Neural progenitor cell (in vitro differentiated cells): ENCODE results near the gene TXK. TPM values are rescaled to one million over a fixed set of nuclear protein-coding genes. Genes with fewer than 3 reads are reported as not detected.

Source experiments
- DNase-seq: peaks from one replicate; pipeline ENCODE4 v3.0.0-alpha.2; 2016; ENCODE audit warnings: low spot score
- H2AFZ ChIP-seq: fragments of 200-600 bp; sonication (generic); replicated peaks from 2 replicates; pipeline ENCODE4 v1.6.1; 2016; ENCODE audit warnings: antibody characterized with exemption
- H3F3A ChIP-seq: fragments of 200-600 bp; sonication (generic); 2 replicates; pipeline ENCODE4 v1.6.1; 2016; ENCODE audit warnings: antibody characterized with exemption, low read depth
- H3K27ac ChIP-seq: fragments of 200-600 bp; sonication (generic); 2 replicates; pipeline ENCODE4 v1.5.1; 2016; ENCODE audit warnings: mild to moderate bottlenecking
- H3K27me3 ChIP-seq: fragments of 200-600 bp; sonication (generic); 2 replicates; pipeline ENCODE4 v1.6.1; 2016; ENCODE audit warnings: mild to moderate bottlenecking, moderate library complexity
- H3K36me3 ChIP-seq: fragments of 200-600 bp; sonication (generic); 2 replicates; pipeline ENCODE4 v1.5.1; 2016
- H3K4me1 ChIP-seq: fragments of 200-600 bp; sonication (generic); 2 replicates; pipeline ENCODE4 v1.6.1; 2016; ENCODE audit warnings: mixed run types
- H3K4me2 ChIP-seq: fragments of 200-600 bp; sonication (generic); 2 replicates; pipeline ENCODE4 v1.6.1; 2016
- H3K4me3 ChIP-seq: fragments of 200-600 bp; sonication (generic); 2 replicates; pipeline ENCODE4 v1.5.1; 2016
- H3K79me2 ChIP-seq: fragments of 200-600 bp; sonication (generic); 2 replicates; pipeline ENCODE4 v1.6.1; 2016; ENCODE audit warnings: low read depth
- H3K9ac ChIP-seq: fragments of 200-600 bp; sonication (generic); 2 replicates; pipeline ENCODE4 v1.6.1; 2016
- H3K9me3 ChIP-seq: fragments of 200-600 bp; sonication (generic); 2 replicates; pipeline ENCODE4 v1.5.1; 2016; ENCODE audit warnings: low read depth
- H4K20me1 ChIP-seq: fragments of 200-600 bp; sonication (generic); 2 replicates; pipeline ENCODE4 v1.6.1; 2016; ENCODE audit warnings: low read depth
- H3K27ac Mint-ChIP-seq: 3 replicates; pipeline ENCODE4 v1.8.0; 2021; ENCODE audit warnings: mixed read lengths
- H3K27me3 Mint-ChIP-seq: 2 replicates; pipeline ENCODE4 v1.8.0; 2022; ENCODE audit warnings: low read depth, mild to moderate bottlenecking, inconsistent platforms, moderate library complexity, mixed read lengths; ENCODE audit not compliant: insufficient read depth
- H3K36me3 Mint-ChIP-seq: 3 replicates; pipeline ENCODE4 v1.8.0; 2021; ENCODE audit warnings: mixed read lengths
- H3K4me1 Mint-ChIP-seq: 3 replicates; pipeline ENCODE4 v1.8.0; 2021; ENCODE audit warnings: mixed read lengths
- H3K4me3 Mint-ChIP-seq: 3 replicates; pipeline ENCODE4 v1.8.0; 2021; ENCODE audit warnings: mild to moderate bottlenecking, moderate library complexity, mixed read lengths
- H3K9me3 Mint-ChIP-seq: 3 replicates; pipeline ENCODE4 v1.8.0; 2020; ENCODE audit warnings: mixed read lengths
- CTCF ChIP-seq: fragments of 200-600 bp; sonication (generic); IDR thresholded peaks from 2 replicates; pipeline ENCODE4 v1.5.1; 2017; ENCODE audit warnings: antibody characterized with exemption, mild to moderate bottlenecking
- EZH2 ChIP-seq: fragments of 200-600 bp; sonication (generic); IDR thresholded peaks from 2 replicates; pipeline ENCODE4 v1.6.1; 2017; ENCODE audit warnings: antibody characterized with exemption, mild to moderate bottlenecking, moderate library complexity
- EZH2phosphoT487 ChIP-seq: fragments of 200-600 bp; sonication (generic); IDR thresholded peaks from 2 replicates; pipeline ENCODE4 v1.6.1; 2017; ENCODE audit warnings: antibody characterized with exemption
- total RNA-seq: library from RNA; depleted of rRNA; stranded (reverse); fragments of >200 nt; gene quantifications from 2 replicates; pipeline ENCODE4 v1.2.3, GENCODE V29; 2015; ENCODE audit warnings: low replicate concordance

The TXK gene
- total RNA-seq, 1 donor from 2014 or later: not detected

GRCh38 chr4:48127231-48127630, 6.8 kb downstream of the TXK start:
- H3K36me3 Mint-ChIP-seq: no peaks in the 10 kb centered on the region
- H3F3A ChIP-seq: peaks cover 9% of the 10 kb centered on the region
- peak overlapping the region; percentile 25 for H3K4me2 ChIP-seq
- no peaks in the 10 kb centered on the region for H3K27me3 ChIP-seq
- peaks cover 14% of the 10 kb centered on the region for H3K4me1 ChIP-seq
- H3K9me3 ChIP-seq: no peaks in the 10 kb centered on the region
- H3K4me1 Mint-ChIP-seq: peaks cover 7% of the 10 kb centered on the region
- H3K27ac ChIP-seq: no peak overlapping the region
- peaks cover 3% of the 10 kb centered on the region for H3K27me3 Mint-ChIP-seq
- H3K27ac Mint-ChIP-seq: no peak overlapping the region
- H4K20me1 ChIP-seq: no peaks in the 10 kb centered on the region
- H2AFZ ChIP-seq: no peak overlapping the region
- H3K4me3 ChIP-seq: no peak overlapping the region
- TF ChIP-seq EZH2 (no peak), CTCF (no peak), EZH2phosphoT487 (no peak)
- H3K36me3 ChIP-seq: no peaks in the 10 kb centered on the region
- H3K4me3 Mint-ChIP-seq: no peak overlapping the region
- no peak overlapping the region for H3K9ac ChIP-seq
- DNase-seq: peak; percentile 29
- no peaks in the 10 kb centered on the region for H3K79me2 ChIP-seq
- H3K9me3 Mint-ChIP-seq: no peaks in the 10 kb centered on the region

GRCh38 chr4:48126621-48127020, 7.4 kb downstream of the TXK start:
- Mint-ChIP-seq H3K36me3 (no peaks in the 10 kb centered on the region), H3K4me1 (peaks cover 7% of the 10 kb centered on the region), H3K4me3 (no peak overlapping the region), H3K9me3 (no peaks in the 10 kb centered on the region), H3K27me3 (peaks cover 3% of the 10 kb centered on the region), H3K27ac (no peak overlapping the region)
- Histone ChIP-seq H3K4me2 (no peak overlapping the region), H3K79me2 (no peaks in the 10 kb centered on the region), H3K36me3 (no peaks in the 10 kb centered on the region), H3K4me1 (peaks cover 21% of the 10 kb centered on the region), H3K27me3 (no peaks in the 10 kb centered on the region), H3K9ac (no peak overlapping the region), H2AFZ (no peak overlapping the region), H3K4me3 (no peak overlapping the region), H3K27ac (no peak overlapping the region), H3K9me3 (no peaks in the 10 kb centered on the region), H4K20me1 (no peaks in the 10 kb centered on the region), H3F3A (peaks cover 9% of the 10 kb centered on the region)
- TF ChIP-seq EZH2phosphoT487 (no peak), EZH2 (no peak), CTCF (no peak)
- DNase-seq: no peak

- Histone ChIP-seq H4K20me1 (no peaks in the 10 kb centered on the region), H3F3A (peaks cover 9% of the 10 kb centered on the region), H3K27me3 (no peaks in the 10 kb centered on the region), H3K27ac (no peak overlapping the region), H3K9me3 (no peaks in the 10 kb centered on the region), H2AFZ (peak overlapping the region; percentile 19), H3K9ac (no peak overlapping the region), H3K79me2 (no peaks in the 10 kb centered on the region), H3K4me3 (no peak overlapping the region), H3K36me3 (no peaks in the 10 kb centered on the region), H3K4me1 (peaks cover 13% of the 10 kb centered on the region), H3K4me2 (no peak overlapping the region)
- Mint-ChIP-seq H3K27ac (no peak overlapping the region), H3K36me3 (no peaks in the 10 kb centered on the region), H3K27me3 (peaks cover 3% of the 10 kb centered on the region), H3K9me3 (no peaks in the 10 kb centered on the region), H3K4me1 (peaks cover 7% of the 10 kb centered on the region), H3K4me3 (no peak overlapping the region)
- TF ChIP-seq EZH2: no peak
- DNase-seq: no peak
Observed at GRCh38 chr4:48124870-48125269, 9.2 kb downstream of the TXK start.

- no peaks in the 10 kb centered on the region for H4K20me1 ChIP-seq
- Mint-ChIP-seq H3K4me3 (no peak overlapping the region), H3K27me3 (peaks cover 2% of the 10 kb centered on the region), H3K27ac (no peak overlapping the region), H3K36me3 (no peaks in the 10 kb centered on the region), H3K4me1 (peaks cover 4% of the 10 kb centered on the region), H3K9me3 (no peaks in the 10 kb centered on the region)
- H3K4me1 ChIP-seq: peaks cover 13% of the 10 kb centered on the region
- H3K9ac ChIP-seq: no peak overlapping the region
- H3F3A ChIP-seq: peaks cover 9% of the 10 kb centered on the region
- H3K9me3 ChIP-seq: no peaks in the 10 kb centered on the region
- TF ChIP-seq EZH2 (no peak), CTCF (no peak)
- H3K79me2 ChIP-seq: no peaks in the 10 kb centered on the region
- no peaks in the 10 kb centered on the region for H3K27me3 ChIP-seq
- H2AFZ ChIP-seq: no peak overlapping the region
- H3K4me3 ChIP-seq: no peak overlapping the region
- no peak overlapping the region for H3K4me2 ChIP-seq
- no peaks in the 10 kb centered on the region for H3K36me3 ChIP-seq
- H3K27ac ChIP-seq: no peak overlapping the region
- DNase-seq: no peak
Observed at GRCh38 chr4:48122756-48123155, 11.3 kb downstream of the TXK start.
